GM19395 (cell line): Measurements from ENCODE around the gene PAK4.
"Not testable (repeated sequence)": the region's sequence is repeated elsewhere in the genome, so short reads cannot be mapped to it uniquely, and the experiment has no call there.

Experiments used
- ATAC-seq: cut with Tn5 transposase; IDR thresholded peaks from one replicate; pipeline ENCODE4 v1.9.1; 2021; ENCODE audit warnings: mild to moderate bottlenecking, moderate library complexity; ENCODE audit not compliant: unreplicated experiment

The PAK4 gene

GRCh38 chr19:39125554-39126311, at the start of gene PAK4:
Gene PAK4, plus strand, starts transcription at chr19:39125786. Its CDS starts 43,768 bp downstream, at chr19:39169554.
- ATAC-seq: peak; percentile 84

GRCh38 chr19:39077323-39077722, 48.3 kb upstream of the PAK4 start:
- ATAC-seq: no peak

- no peak for ATAC-seq
These were observed 47.0 kb upstream of the PAK4 start for GRCh38 chr19:39078436-39079200.

- no peak for ATAC-seq
These were observed 45.2 kb upstream of the PAK4 start for GRCh38 chr19:39080431-39080830.

- no peak for ATAC-seq
These were observed 43.4 kb upstream of the PAK4 start for GRCh38 chr19:39082167-39082566.

- ATAC-seq: no peak
These were observed 42.6 kb upstream of the PAK4 start for GRCh38 chr19:39082745-39083598.

- no peak for ATAC-seq
These were observed 42.0 kb upstream of the PAK4 start for GRCh38 chr19:39083599-39083982.

GRCh38 chr19:39083983-39084731, 41.4 kb upstream of the PAK4 start, which contains the start of gene ACP7:
Gene ACP7, plus strand, starts transcription at chr19:39084368. Its CDS starts 902 bp downstream, at chr19:39085270.
- no peak for ATAC-seq

- no peak for ATAC-seq
These were observed 40.9 kb upstream of the PAK4 start for GRCh38 chr19:39084732-39085080.

GRCh38 chr19:39085392-39085791, 40.2 kb upstream of the PAK4 start:
- no peak for ATAC-seq

GRCh38 chr19:39086386-39086785, 39.2 kb upstream of the PAK4 start:
- ATAC-seq: no peak

GRCh38 chr19:39087907-39088686, 37.5 kb upstream of the PAK4 start:
- ATAC-seq: no peak

- ATAC-seq: not testable (repeated sequence)
These were observed 35.6 kb upstream of the PAK4 start for GRCh38 chr19:39090016-39090415.

GRCh38 chr19:39090881-39091280, 34.7 kb upstream of the PAK4 start:
- ATAC-seq: no peak

- ATAC-seq: not testable (repeated sequence)
These were observed 29.6 kb upstream of the PAK4 start for GRCh38 chr19:39095799-39096540.

- ATAC-seq: no peak
These were observed 28.3 kb upstream of the PAK4 start for GRCh38 chr19:39097299-39097698.

- ATAC-seq: no peak
These were observed 27.9 kb upstream of the PAK4 start for GRCh38 chr19:39097721-39098120.

- no peak for ATAC-seq
These were observed 27.0 kb upstream of the PAK4 start for GRCh38 chr19:39098365-39099269.
